ENCODE measurements around the gene ZNF700.
"Not testable (repeated sequence)": the region's sequence is repeated elsewhere in the genome, so short reads cannot be mapped to it uniquely, and the experiment has no call there.

Gene ZNF700

DNA sequence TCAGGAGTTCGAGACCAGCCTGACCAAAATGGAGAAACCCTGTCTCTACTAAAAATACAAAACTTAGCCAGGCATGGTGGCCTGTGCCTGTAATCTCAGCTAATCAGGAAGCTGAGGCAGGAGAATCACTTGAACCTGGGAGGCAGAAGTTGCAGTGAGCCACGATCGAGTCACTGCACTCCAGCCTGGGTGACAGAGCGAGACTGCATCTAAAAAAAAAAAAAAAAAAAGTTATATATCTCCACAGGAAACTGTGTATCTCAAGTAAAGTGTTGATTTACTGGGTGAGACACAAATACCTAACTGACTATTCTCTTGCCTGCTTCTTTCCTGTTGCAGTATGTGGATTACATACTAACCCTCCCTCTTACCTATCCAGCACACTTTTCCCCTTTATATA lies 67.0 kb downstream of the ZNF700 start:
- not testable (repeated sequence) for DNase-seq

DNA sequence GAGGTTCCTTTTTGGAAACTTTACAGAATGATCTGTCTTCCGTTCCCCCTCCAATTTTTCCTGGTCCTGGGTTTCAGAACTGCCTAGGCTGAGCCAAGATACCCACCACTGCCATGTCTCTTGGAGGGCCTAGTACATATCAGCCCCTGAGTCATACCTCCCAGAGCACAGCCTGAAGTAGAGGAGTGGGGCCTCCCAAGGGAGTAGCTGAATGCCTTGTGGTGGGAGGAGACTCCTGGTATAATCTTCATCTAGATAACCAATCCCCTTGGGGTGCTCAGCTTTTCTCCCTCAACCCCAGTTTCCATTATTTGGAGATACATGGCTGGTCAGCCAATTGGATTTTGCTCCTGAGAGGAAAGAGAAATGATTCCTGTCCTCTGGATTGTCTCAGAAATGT lies 70.3 kb downstream of the ZNF700 start:
- no peak for DNase-seq
